ENCODE data around the gene PP2D1. TPM values are rescaled to one million over a fixed set of nuclear protein-coding genes. Genes with fewer than 3 reads are reported as not detected.
"Not testable (repeated sequence)": the region's sequence is repeated elsewhere in the genome, so short reads cannot be mapped to it uniquely, and the experiment has no call there.

Gene PP2D1
- polyA plus RNA-seq, 1 of the 3 experiments (the other 2 are of a cell fraction) = not detected

- peaks cover 96% of the 10 kb centered on the region for H4K20me1 ChIP-seq (ENCODE audit: insufficient read depth)
- H3K4me1 ChIP-seq (ENCODE audit: control insufficient read depth in 1 of 2, insufficient read depth in 2 of 2, low read depth in 1 of 2, low read length in 1 of 2) = peaks cover 0 to 2% of the 10 kb centered on the region in 2 experiments; a peak in 1 of 4 replicates
- WGBS (ENCODE audit: low lambda C conversion rate) = 93% methylated on average over 4 of the region's 4 CpGs
- H3F3A ChIP-seq (replicated peaks; ENCODE audit: insufficient read depth) = peaks cover 3% of the 10 kb centered on the region
- TF ChIP-seq TAF1 (IDR thresholded peaks at IDR 0.05; ENCODE audit: borderline replicate concordance, low read depth, low read length) (no peak), ZBTB33 (IDR thresholded peaks at IDR 0.05; ENCODE audit: borderline replicate concordance, low read depth) (no peak), RAD21 (IDR thresholded peaks at IDR 0.05; ENCODE audit: low read length) (no peak), NRF1 (IDR thresholded peaks at IDR 0.05; ENCODE audit: low read depth, low read length) (no peak), USF1 (IDR thresholded peaks at IDR 0.05; ENCODE audit: borderline replicate concordance, low read depth) (no peak), FOXM1 (IDR thresholded peaks at IDR 0.05; ENCODE audit: low read depth) (no peak), EP300 (IDR thresholded peaks at IDR 0.05; ENCODE audit: borderline replicate concordance in 1 of 2, low read depth in 1 of 2, low read length in 1 of 2) (no peak), SIN3A (IDR thresholded peaks at IDR 0.05; ENCODE audit: borderline replicate concordance, low read depth, low read length) (no peak), MAX (IDR thresholded peaks at IDR 0.05; ENCODE audit: low read depth) (no peak), POLR2AphosphoS5 (IDR thresholded peaks at IDR 0.05; ENCODE audit: low read depth, low read length) (no peak)
- H3K9ac ChIP-seq = no peak overlapping the region
- no peaks in the 10 kb centered on the region for H3K9me3 ChIP-seq
- no peak overlapping the region for H3K4me2 ChIP-seq
- H3K27ac ChIP-seq (ENCODE audit: low read depth in 2 of 2, low read length in 1 of 2) = no peak overlapping the region
- H3K4me3 ChIP-seq (ENCODE audit: low read depth in 2 of 2, low read length in 1 of 2) = no peak overlapping the region
- no peak overlapping the region for H2AFZ ChIP-seq (ENCODE audit: low read depth)
- DNase-seq = no peak
- H3K79me2 ChIP-seq (ENCODE audit: insufficient read depth) = peaks cover 99% of the 10 kb centered on the region
- POLR2A ChIA-PET = no interaction called here
- no peaks in the 10 kb centered on the region for H3K27me3 ChIP-seq (ENCODE audit: insufficient read depth)
- H3K36me3 ChIP-seq (replicated peaks in 1 of 2; ENCODE audit: control insufficient read depth in 1 of 2, insufficient read depth in 2 of 2, low read length in 1 of 2) = peaks cover 4 to 28% of the 10 kb centered on the region in 2 experiments
- CTCF ChIA-PET = no interaction called here
- H3K9me2 ChIP-seq = no peaks in the 10 kb centered on the region
These were observed 51.4 kb downstream of the PP2D1 start for GRCh38 chr3:19960696-19961095.

- H2AFZ ChIP-seq (ENCODE audit: low read depth) = no peak overlapping the region
- peaks cover 3% of the 10 kb centered on the region for H3F3A ChIP-seq (replicated peaks; ENCODE audit: insufficient read depth)
- no peak for DNase-seq
- H3K4me1 ChIP-seq (ENCODE audit: control insufficient read depth in 1 of 2, insufficient read depth in 2 of 2, low read depth in 1 of 2, low read length in 1 of 2) = peaks cover 0 to 2% of the 10 kb centered on the region in 2 experiments; a peak in 1 of 4 replicates
- peaks cover 96% of the 10 kb centered on the region for H4K20me1 ChIP-seq (ENCODE audit: insufficient read depth)
- TF ChIP-seq TAF1 (IDR thresholded peaks at IDR 0.05; ENCODE audit: borderline replicate concordance, low read depth, low read length) (no peak), CHD2 (IDR thresholded peaks at IDR 0.05; ENCODE audit: low read length, partially characterized antibody) (no peak), MXI1 (IDR thresholded peaks at IDR 0.05; ENCODE audit: low read depth, low read length) (no peak), TEAD4 (IDR thresholded peaks at IDR 0.05; ENCODE audit: borderline replicate concordance, insufficient read depth) (no peak), ELF1 (IDR thresholded peaks at IDR 0.05) (no peak), RFX5 (IDR thresholded peaks at IDR 0.05; ENCODE audit: low read length) (no peak), SMC3 (IDR thresholded peaks at IDR 0.05; ENCODE audit: low read depth, low read length) (no peak)
- peaks cover 99% of the 10 kb centered on the region for H3K79me2 ChIP-seq (ENCODE audit: insufficient read depth)
- peaks cover 7 to 36% of the 10 kb centered on the region in 2 experiments for H3K36me3 ChIP-seq (replicated peaks in 1 of 2; ENCODE audit: control insufficient read depth in 1 of 2, insufficient read depth in 2 of 2, low read length in 1 of 2)
- no peaks in the 10 kb centered on the region for H3K27me3 ChIP-seq (ENCODE audit: insufficient read depth)
- no peak overlapping the region for H3K9ac ChIP-seq
- POLR2A ChIA-PET = no interaction called here
- 75% methylated on average over 4 of the region's 4 CpGs for WGBS (ENCODE audit: low lambda C conversion rate)
- CTCF ChIA-PET = no interaction called here
- H3K4me2 ChIP-seq = no peak overlapping the region
- H3K4me3 ChIP-seq (ENCODE audit: low read depth in 2 of 2, low read length in 1 of 2) = no peak overlapping the region
- no peaks in the 10 kb centered on the region for H3K9me2 ChIP-seq
- no peak overlapping the region for H3K27ac ChIP-seq (ENCODE audit: low read depth in 2 of 2, low read length in 1 of 2)
- H3K9me3 ChIP-seq = no peaks in the 10 kb centered on the region
These were observed 52.6 kb downstream of the PP2D1 start for GRCh38 chr3:19959505-19959904.

- H3K79me2 ChIP-seq (ENCODE audit: insufficient read depth) = peaks cover 99% of the 10 kb centered on the region
- CTCF ChIA-PET = interaction anchor here (2.2 kb wide), 1 partner anchor 83 kb away, joined by 4 read pairs; the partner anchor contains the start of gene KAT2B
- H3K4me2 ChIP-seq; H3K9ac ChIP-seq; H3K4me1 ChIP-seq (ENCODE audit: control insufficient read depth in 1 of 2, insufficient read depth in 2 of 2, low read depth in 1 of 2, low read length in 1 of 2); H3K4me3 ChIP-seq (ENCODE audit: low read depth in 2 of 2, low read length in 1 of 2); H3K9me2 ChIP-seq; H3K27me3 ChIP-seq (ENCODE audit: insufficient read depth); H2AFZ ChIP-seq (ENCODE audit: low read depth); H3F3A ChIP-seq (replicated peaks; ENCODE audit: insufficient read depth); H3K9me3 ChIP-seq; POLR2A ChIA-PET; H3K27ac ChIP-seq (ENCODE audit: low read depth in 2 of 2, low read length in 1 of 2); DNase-seq: not testable (repeated sequence)
- peaks cover 97% of the 10 kb centered on the region for H4K20me1 ChIP-seq (ENCODE audit: insufficient read depth)
- 81% methylated on average over 9 of the region's 9 CpGs for WGBS (ENCODE audit: low lambda C conversion rate)
- peaks cover 12 to 46% of the 10 kb centered on the region in 2 experiments for H3K36me3 ChIP-seq (replicated peaks in 1 of 2; ENCODE audit: control insufficient read depth in 1 of 2, insufficient read depth in 2 of 2, low read length in 1 of 2)
These were observed 54.7 kb downstream of the PP2D1 start for GRCh38 chr3:19957354-19957753.
